ENCODE results near the gene TRIM49D2.
"Not testable (repeated sequence)": the region's sequence is repeated elsewhere in the genome, so short reads cannot be mapped to it uniquely, and the experiment has no call there.

The TRIM49D2 gene, protein sequence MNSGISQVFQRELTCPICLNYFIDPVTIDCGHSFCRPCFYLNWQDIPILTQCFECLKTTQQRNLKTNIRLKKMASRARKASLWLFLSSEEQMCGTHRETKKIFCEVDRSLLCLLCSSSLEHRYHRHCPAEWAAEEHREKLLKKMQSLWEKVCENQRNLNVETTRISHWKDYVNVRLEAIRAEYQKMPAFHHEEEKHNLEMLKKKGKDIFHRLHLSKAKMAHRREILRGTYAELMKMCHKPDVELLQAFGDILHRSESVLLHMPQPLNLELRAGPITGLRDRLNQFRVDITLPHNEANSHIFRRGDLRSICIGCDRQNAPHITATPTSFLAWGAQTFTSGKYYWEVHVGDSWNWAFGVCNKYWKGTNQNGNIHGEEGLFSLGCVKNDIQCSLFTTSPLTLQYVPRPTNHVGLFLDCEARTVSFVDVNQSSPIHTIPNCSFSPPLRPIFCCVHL

DNA sequence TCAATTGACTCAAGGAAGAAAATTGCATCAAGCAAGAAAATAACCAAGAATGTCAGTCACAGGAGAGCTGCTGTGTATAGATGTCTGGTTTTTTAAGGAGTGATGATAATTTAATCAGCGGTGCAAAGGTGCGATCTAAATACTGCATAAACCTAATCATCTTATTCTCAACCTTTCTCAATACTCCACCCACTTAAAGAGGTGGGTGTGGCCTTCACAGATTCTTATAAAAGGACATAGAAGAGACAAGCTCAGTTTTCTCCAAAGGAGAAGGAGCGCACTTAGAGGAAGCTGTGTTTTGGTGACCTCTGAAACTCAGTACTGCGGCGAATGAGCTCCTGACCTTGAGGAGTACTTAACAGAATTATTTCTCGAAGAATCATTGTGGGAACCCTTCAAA, at the start of gene TRIM49D2:
Gene TRIM49D2, plus strand, starts transcription at position 301 of the 400 bp plus-strand sequence. CDS start 2,698 bp downstream, outside the sequence.
- DNase-seq (ENCODE audit: low spot score), result not testable (repeated sequence)

DNA sequence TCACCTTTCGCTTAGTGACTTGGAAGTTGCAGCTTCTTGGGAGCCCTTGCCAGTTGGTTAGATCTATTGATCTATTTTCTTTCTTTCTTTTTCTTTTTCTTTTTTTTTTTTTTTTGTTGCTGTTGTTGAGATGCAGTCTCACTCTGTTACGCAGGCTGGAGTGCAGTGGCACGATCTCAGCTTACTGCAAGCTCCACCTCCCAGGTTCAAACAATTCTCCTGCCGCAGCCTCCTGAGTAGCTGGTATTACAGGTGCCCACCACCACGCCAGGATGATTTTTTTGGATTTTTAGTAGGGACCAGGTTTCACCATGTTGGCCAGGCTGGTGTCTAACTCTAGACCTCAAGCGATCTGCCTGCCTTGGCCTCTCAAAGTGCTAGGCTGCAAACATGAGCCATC, 46.4 kb upstream of the TRIM49D2 start:
- not testable (repeated sequence) for DNase-seq (ENCODE audit: low spot score)

DNA sequence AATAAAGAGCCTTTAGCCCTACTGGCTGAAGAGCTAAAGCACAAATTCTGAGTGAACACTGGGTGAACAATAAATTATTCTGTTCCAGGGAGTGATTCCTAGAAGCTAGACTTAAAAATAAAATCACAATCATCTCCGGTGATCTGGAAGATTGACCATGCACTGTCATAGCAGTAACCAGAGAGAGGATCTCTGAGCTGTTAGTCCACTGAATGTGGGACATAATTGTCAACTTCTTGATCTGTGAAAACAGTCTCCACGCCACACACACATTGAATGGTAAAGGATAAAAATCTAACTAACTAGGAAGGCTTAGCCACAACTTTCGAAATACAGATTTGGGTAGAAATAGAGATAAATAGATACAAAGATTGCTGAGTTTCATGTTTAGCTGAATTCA, 30.6 kb upstream of the TRIM49D2 start:
- not testable (repeated sequence) for DNase-seq (ENCODE audit: low spot score)

DNA sequence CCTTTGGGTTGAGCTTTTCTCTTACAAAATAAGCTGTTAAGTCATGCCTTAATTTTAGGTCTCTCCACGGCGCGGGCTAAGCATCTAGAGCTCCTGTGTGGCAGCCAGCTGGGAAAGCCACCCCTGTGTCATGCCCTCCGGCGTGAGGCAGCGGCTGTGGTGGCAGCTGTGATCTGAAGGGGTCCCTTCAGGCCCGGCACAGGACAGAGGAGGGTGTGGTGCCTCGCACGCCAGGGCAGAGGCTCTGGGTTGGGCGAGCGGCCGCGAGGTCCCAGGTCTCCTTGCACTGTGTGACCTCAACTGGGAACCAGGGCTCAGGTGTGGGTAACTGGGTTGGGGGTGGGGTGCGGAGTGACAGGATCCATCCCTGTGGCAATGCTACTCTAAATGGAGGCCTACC, 23.1 kb upstream of the TRIM49D2 start:
- not testable (repeated sequence) for DNase-seq (ENCODE audit: low spot score)

DNA sequence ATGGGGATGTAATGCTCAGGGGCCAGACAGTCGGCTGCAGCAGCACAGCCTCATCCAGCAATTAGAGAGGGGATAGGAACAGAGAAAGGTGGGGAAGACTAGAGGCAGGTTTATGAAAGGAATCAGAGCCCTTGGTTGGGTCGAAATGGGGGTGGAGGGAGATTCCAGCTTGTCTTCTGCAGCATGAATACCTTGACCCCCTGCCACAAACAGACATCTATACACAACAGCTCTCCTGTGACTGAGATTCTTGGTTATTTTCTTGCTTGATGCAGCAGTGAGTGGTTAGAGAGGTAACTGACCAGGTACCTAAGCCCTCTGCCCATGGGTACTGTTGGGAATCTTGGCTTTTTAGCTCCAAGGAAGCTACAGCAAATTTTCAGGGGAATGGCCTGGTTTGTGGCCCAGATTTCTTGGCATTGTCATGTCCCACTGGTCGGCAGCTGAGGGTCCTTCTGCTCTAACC, 1.6 kb upstream of the TRIM49D2 start, which contains the start of gene TRIM49D1:
Gene TRIM49D1, minus strand, starts transcription at position 51 of the 466 bp plus-strand sequence. CDS start 4,535 bp downstream, outside the sequence.
- DNase-seq (ENCODE audit: low spot score), result no peak

DNA sequence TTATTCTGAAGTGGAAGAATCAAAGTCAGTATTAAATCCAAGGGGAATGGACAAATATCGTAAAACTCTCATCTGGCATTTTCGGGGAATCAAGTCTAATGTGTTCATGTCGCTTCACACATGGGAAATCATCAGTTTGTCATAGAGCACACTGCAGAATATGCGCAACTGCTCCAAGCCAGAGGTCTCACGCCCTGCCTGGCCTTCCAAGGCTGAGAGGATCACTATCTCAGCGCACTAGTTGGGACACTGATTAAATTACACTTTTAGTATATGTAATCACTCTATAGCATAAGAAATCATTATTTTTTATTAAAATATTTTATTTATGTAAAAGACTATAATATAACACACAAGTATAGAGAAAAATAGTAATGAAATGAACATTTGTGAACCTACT, 37.0 kb downstream of the TRIM49D2 start:
- not testable (repeated sequence) for DNase-seq (ENCODE audit: low spot score)

DNA sequence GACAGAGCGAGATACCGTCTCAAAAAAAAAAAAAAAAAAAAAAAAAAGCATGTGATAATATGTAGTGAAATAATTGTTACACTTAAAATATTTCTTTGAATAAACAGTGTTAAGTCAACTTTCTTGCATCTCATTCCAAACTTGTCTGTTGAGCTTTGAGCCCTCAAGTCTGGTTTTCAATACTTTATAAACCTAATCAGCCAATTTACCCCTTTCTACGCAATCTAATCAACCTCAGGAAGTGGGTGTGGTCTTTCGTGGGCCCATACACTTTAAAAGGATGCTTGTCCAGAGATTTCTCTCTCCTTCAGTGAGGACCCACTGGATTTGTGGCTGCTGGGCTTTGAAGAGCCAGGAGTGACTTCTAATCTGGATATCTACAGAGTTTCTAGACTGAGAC, 41.9 kb downstream of the TRIM49D2 start, which contains the start of gene TRIM64:
Gene TRIM64, plus strand, starts transcription at position 301 of the 400 bp plus-strand sequence. CDS start 2,467 bp downstream, outside the sequence.
- DNase-seq (ENCODE audit: low spot score), result not testable (repeated sequence)
